NCI-H748 treated with DMSO at 0.1 percent for 48 hours (cell line): ENCODE results near the gene SPTBN1.
"Not testable (repeated sequence)": the region's sequence is repeated elsewhere in the genome, so short reads cannot be mapped to it uniquely, and the experiment has no call there.

Experiments used
- DNase-seq: peaks from one replicate; lab custom pipeline; 2025; lab: John Stamatoyannopoulos, UW

The SPTBN1 gene

DNA sequence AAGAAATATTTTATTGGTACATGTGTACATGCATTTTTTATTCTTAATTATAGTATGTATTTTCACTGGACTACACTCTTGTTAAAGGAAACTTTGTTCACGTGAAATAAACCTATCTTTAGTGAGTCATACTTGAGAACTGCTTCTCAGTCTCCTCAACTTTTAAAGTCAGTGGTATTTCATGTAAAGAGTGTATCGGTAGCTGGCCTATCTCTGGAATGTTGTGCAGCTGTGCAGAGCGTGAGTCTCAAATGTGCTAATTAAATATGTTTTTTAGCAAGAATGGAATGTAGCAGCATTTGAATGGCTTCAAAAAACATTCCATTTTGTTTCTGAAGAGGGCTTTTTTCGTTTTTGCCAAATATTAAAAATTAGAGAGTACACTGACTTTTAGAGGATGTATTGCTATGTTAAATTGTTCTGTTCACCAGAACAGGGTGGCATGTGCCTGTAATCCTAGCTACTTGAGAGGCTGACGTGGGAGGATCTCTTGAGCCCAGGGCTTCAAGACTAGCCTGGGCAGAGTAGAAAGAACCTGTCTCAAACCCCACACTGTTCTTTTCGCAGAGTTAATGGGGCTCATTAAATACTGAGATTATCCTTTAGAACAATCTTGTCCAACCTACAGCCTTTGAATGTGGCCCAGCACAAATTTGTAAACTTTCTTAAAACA, 14.3 kb downstream of the SPTBN1 start:
- no peak for DNase-seq

DNA sequence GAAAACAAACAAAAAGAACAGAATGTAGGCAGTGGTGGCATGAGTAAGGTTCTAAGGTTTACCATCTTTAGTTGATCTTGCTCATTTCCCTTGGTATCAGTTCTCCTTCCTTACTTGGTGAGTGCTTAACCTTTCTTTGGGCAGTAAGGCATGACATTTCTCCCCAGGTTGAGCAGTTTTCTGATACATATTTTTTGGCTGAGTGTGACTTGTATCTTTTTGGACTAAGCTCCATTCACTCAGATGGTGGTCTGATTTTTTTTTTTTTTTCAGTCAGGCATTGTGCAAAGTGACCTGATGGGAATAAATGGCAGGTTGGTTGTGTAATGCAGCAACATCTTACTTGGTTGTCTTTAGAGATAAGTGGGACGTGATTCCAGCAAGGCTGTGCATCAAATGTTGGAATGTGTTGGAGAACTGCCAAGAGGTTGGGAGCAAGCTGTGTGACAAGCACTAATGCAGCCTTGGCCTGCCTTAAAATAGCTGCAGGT, 15.1 kb downstream of the SPTBN1 start:
- no peak for DNase-seq

DNA sequence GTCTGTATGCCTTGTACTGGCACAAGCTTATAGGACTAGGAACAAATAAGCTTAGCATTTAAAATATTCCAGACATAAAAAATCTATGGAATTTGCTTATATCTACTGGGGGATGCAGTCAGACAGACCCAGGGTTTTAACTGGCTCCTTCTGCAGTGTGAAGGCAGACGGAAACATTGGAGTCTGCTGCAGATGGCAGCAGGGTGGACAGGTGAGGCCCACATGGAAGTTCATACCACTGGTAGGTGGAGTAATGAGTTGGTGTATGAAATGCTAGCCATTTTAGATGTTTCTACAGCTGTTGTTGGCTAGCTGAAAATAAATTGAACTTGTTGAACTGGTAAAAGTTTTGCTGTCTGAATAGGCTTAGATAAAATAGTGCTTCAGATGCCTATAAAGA, 17.7 kb downstream of the SPTBN1 start:
- DNase-seq = no peak

DNA sequence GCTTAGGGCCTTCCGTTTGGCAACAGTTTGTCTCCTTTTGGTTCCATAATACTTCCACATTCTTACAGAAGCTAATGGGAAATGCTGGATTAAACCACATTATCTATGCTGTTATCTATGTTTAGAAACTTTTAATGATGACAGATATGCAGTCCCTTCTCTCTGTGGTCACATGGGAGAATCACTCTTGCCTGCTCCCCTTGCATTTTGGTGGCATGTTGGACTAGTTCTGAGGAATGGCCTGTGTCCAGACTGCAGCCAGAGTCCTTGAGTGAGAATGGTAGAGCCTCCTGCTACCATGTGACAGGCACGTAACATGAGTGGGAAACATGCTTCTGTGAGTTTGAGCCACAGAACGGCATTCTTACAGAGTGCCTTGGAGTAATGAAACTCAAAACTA, 19.2 kb downstream of the SPTBN1 start:
- no peak for DNase-seq

DNA sequence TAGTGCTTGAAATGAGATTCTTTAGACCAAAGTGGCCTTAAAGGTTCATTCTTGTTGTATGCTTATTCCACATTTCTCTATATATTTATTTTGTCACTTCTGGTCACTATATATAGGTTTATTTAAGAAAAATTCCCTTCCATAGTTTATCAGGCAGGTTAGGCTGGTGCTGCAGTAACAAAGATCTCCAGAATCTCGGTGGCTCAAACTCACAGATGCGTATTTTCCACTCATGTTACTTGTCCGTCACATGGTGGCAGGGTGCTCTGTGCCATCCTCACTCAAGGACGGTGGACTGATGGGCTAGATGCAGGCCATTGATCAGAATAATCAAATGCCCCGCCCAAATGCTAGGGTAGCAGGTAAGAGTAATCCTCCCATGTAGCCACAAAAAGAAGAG, 19.8 kb downstream of the SPTBN1 start:
- no peak for DNase-seq

DNA sequence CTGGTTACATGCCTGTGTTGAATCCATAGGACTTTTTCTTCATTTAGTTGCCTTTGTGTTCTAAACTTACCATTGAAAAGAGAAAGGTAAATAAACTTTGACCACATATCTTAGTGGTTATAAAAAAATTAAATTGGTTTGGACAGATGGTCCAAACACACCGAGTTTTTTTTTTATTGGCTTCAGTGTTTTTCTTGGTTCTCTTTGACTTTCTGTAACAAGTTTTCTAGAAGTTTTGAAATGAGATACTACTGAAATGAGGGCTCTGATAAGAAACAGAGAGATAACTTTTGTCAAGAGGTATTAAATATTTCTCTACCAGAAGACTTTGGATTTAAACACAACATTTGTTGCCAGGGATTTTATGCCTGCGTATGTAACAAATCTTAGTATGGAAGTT, 20.7 kb downstream of the SPTBN1 start:
- DNase-seq = no peak

DNA sequence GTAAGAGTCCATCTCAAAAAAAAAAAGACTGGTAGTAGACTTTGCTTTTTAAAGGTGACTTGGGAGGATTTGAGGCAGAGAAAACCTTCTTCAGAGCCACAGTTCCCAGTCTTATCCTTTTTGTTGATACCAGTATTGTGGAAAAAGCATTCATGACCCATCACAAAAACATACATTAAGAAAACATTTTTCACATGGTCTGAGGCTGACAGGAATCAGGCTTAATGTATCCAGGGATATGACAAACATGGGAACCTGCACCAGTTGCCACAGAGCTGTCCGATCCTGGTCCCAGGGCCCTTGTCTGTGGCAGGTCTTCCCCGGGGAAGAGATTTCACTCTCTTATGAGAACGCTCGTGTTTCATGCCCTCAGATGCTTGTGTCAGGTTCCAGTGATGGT, 21.8 kb downstream of the SPTBN1 start:
- no peak for DNase-seq

DNA sequence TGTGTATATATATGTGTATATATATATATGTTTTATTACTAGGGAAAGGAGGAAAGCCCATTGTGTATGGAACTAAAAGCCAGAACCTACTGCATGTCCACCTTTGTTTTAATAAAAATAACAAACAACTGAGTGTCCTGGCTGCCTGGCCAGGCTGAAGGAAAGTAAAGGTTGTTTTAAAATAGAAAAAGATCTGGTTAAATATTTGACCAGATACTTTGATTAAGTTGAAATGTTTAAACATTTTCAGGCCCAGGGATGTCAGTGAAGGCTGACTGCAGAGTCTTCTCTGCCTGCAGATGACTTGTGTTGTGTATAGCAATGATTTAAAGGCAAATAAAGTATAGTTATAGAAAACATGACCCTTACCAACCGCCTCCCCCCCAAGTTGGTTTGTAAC, 22.8 kb downstream of the SPTBN1 start:
- no peak for DNase-seq

DNA sequence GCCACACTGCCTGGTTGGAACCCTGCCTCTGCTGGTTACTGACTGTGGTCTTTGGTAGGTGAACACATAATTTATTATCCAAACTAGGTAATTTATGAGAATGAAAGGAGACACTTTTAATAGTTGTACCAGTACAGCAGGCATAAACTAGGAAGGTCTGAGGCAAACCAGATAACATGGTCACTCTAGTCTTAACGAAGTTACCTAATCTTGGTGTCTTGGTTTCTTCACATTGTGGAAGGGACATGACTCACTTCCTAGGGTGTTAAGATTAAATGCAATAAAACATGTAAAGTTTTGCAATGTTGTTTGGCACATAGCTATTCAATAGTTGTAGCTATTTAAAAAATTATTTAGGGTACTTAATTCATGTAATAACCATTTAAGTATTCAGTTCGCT, 23.3 kb downstream of the SPTBN1 start:
- no peak for DNase-seq

DNA sequence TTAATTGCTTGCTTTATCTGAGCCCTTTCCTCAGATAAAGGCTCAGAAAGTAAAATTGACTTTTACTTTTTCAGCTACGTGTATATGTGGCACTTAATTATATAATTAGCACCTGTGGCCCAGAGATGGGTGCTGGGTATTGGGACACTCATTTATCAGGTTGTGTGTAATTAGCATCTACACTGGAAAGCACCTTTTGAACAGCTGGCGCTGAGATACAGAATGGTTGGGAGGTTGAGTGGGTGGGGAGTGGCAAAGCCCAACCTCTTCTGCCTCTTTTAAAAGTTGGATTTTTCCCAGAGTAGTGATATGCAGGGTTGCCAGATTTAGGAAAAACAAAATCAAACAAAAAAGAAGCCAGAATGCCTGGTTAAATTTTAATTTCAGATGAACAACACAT, 23.9 kb downstream of the SPTBN1 start:
- no peak for DNase-seq

DNA sequence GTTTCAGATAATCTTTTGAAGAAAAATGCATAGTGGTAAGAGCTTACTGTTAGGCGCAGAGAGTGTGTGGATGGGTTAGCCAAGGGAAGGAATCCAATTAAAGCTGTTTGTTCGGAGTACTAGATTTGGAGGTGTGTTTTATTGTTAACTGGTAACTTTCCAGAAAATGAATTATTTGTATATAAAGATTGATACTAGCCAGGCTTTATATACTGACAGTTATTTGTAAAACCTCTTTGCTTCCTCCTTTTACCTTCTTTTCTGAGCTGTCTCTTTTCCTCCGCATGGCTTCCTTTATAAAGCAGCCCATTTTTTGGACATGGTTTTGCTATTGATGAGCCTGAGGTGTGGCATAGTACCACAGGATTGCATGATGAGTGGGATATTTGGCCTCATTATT, 25.6 kb downstream of the SPTBN1 start:
- no peak for DNase-seq

DNA sequence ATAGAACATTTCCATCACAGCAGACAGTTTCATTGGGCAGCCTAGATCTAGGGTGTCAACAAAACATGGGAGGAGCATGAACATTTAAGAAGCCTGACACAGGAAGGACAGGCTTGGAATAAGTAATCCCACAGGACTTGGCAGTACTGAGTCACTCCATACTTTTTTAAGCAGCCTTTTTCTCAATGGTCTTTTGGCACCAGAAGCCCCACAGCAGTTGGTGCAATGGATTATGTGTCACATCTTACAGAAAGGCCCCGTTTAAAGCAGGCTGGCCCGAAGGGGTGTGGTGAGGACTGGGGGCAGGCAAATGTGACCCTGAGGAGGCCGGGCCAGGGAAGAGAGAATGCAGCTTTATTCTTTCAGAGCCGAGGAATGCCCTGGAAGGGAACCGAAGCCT, 26.6 kb downstream of the SPTBN1 start:
- no peak for DNase-seq

DNA sequence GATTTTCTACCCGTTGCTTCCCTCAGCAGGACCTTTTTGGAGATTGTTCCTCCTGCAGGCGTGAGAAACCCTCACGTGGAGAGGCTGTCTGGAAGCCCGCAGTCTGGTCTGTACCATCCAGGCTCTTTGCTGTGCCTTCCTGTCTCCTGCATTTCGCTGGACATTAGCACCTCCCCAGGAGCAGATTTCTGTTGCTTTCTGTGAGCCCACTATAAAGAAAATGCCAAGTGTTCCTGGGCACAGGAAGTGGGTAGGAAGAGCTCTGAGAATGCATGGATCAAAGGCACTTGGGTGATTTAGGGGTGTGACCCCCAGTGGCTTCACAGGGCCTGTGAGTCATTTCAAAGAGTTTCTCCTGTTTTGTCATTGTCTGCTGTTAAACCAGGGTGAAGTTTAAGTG, 27.3 kb downstream of the SPTBN1 start:
- DNase-seq = no peak

DNA sequence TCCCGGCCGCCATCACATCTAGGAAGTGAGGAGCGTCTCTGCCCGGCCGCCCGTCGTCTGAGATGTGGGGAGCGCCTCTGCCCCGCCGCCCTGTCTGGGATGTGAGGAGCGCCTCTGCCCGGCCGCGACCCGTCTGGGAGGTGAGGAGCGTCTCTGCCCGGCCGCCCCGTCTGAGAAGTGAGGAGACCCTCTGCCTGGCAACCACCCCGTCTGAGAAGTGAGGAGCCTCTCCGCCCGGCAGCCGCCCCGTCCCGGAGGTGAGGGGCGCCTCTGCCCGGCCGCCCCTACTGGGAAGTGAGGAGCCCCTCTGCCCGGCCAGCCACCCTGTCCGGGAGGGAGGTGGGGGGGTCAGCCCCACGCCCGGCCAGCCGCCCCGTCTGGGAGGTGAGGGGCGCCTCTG, 29.6 kb downstream of the SPTBN1 start:
- DNase-seq = not testable (repeated sequence)

DNA sequence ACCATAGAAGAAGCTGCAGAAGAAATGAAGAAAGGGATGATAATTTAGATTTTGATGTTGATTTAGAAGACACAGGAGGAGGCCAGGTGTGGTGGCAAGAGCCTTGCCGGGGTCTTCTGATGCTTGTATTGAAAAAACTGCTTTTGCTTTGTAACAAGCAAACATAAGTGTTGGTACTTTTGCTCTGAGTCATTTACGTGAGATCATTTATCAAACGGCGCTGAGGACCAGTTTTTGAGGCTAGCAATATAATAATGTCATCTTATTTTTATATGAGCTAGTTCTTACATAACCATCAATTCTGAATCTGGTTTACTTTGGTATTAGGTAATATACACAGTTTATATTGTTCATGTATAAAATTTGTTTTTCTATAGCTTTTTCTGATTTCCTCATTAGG, 30.6 kb downstream of the SPTBN1 start:
- DNase-seq = no peak

DNA sequence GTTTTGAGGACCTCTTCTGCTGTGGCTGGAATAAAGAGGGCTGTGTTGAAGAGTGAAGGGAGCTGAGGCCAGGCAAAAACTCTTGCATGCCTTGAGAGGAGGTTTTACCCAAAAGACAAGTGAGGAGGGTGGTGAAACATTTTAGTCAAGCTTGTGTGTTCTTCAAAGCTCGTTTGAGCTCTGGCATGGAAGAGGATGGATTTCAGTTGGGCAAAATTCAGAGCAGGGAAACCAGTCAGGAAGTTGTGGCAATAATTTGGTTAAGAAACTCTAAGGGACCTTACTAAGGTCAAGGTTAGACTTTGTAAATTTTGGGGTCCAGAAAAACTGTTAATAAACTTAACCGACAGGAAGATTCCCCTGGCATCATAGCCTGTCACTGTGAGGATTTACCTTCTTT, 34.7 kb downstream of the SPTBN1 start:
- DNase-seq = no peak

DNA sequence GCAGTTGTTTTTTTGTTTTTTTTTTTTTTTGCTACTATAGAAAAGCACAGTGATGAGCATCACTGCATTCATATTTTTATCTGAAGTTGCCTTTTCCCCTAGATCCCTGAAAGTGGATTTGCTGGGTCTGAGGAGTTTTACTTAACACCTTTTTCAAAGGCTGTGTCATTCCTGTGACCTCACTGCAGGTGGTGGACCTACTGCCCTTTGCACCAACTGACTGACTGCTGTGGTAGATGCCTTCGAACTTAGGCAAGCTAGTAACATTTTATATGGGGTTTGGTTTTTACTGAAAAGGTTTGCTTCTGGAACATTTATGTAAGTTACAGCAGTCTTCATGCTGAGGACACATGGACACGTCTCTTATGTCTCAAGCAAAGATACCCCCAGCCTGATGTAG, 36.2 kb downstream of the SPTBN1 start:
- no peak for DNase-seq

DNA sequence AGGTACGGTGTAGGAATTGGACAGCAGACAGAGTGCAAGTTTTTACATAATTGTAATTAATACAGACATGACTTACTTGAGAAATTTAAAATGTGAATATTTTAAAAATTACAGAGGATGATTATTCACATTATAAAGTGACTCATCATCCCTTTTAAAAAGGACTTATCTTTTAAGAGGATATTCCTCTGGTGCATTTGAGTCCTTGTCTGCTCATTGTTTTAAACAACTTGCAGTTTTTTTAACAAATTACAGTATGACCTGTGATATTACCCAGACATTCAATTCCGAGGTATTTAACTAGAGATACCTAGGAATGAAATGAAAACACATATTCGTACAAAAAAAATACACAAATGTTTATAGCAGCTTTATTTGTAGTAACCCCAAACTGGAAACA, 38.0 kb downstream of the SPTBN1 start:
- DNase-seq = no peak

DNA sequence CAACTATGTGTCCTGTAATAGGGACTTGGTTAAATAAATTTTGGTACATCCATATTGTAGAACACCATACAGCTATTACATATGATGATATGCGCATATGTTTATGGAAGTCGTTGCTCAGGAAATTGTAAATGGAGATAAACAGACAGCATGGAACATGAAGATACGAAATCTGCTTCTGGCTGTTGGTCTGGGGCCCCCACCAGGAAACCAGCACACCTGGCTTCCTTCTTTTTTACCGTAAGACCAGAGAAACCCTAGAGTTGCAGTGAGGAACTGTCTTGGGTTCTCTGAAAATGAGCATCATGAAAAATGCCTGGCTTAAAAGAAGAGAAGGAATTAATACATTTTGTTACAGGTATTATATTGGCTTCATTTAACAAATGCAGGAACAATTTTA, 40.8 kb downstream of the SPTBN1 start:
- DNase-seq = no peak

DNA sequence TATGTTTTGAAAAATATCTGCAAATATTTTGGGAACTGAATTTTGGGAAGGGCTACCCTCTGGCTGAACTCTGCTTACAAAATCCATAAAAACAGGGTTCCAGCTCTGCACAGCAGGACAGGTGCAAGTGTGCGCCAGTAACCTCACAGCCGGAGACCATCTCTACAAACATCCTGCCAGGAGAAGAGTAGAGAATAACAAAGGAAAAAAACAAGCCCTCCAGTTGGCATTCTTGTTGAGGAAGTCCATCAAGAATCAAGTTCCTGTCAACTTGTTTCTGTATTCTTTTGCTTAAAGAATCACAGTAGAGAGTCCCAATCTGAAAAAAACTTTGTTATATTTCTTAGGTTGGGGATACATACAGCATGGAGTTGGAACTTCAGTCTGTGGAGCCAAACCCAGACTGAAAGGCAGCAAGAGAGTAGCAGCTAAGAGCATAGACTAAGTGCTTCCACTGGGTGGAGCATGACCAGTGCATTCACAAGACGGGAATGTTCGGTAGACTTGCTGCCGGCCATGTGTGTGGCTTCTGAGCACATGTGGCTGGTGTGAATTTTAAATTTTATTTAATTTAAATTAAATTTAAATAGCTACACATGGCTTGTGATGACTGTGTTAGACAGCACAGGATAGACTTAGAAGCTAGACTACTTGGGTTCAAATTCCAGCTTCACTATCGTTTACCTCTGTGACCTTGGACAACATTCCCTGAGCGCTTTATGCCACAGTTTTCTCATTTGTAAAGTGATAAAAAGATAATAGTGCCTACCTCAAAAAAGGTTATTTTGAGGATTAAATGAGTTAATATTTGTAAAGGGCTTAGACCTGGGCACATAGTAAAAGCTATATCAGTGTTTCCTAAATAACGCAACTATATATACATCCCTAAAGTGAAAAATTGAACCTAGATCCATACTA, 41.9 kb downstream of the SPTBN1 start:
- DNase-seq = peak; percentile 10

DNA sequence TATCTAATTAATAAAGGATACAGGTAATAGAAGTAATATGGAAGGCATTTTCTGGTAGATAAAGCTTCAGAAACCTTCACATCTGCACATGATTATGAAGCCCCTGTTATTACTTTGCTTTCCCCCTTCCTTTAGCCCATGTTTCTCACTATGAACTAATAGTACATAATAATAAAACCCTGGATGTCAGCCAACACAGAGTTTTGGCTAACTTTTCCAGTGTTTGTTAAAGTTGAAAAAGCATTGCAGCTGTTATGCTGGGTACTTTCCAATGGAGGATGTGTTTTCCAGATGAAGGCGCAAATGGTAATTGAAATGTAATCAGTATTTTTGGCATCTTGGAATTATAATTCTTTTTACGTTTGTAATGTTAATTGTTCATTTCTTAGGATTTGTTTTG, 43.5 kb downstream of the SPTBN1 start:
- no peak for DNase-seq

DNA sequence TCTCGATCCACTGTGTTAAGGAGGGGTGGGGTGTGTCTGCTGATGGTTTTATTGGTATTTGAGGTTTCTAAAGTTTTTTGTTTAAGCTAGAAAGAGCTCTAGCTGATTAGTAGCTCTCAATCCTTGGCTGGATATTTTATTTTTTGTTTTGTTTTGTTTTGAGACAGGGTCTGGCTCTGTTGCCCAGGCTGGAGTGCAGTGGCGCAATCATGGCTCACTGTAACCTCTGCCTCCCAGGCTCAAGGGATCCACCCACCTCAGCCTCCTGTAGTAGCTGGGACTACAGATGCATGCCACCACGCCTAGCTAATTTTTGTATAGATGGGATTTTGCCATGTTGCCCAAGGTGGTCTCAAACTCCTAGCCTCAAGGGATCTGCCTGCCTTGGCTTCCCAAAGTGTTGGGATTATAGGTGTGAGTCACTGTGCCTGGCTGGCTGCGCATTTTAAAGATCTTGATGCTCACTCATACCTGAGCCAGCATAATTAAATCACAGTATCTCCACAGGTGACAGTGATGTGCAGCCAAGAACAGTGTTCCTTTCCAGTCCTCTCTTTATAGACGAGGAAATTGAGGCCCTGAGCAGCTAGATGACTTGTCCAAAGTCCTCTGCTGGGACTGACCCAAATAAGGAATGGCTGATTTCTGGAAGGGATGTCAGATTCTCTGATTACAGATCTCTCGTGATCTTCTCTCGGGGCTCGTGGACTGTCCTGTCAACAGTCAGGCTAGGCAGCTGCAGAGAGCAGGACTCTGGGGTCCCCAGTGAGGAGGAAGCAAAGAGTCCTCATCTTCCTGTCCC, 44.5 kb downstream of the SPTBN1 start:
- DNase-seq = no peak

DNA sequence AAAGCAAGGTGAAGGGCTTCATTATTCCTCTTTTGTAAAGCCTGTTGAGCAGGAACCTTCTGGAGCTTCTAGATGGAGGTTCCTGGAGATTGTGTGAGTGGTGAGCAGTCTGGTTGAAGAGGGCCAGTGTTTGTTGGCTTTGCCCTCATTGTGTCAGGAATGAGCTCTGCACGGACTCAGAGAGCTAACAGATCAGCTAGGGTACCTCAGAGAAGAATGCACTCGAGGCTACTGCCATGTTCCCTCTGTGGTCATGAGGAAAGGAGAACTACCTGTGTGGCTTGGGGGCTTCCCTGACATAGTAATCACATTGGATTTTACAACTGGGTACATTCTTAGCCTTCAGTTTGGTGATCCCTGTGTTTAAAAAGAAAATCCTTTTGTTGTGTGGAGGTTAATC, 46.6 kb downstream of the SPTBN1 start:
- DNase-seq = no peak
